IMR-90 (cell line): Measurements from ENCODE around the gene LHX8. TPM values are rescaled to one million over a fixed set of nuclear protein-coding genes. Genes with fewer than 3 reads are reported as not detected.

ENCODE experiments used
- ATAC-seq: fragments of 200-7000 bp; cut with Tn5 transposase; 2 replicates; pipeline ENCODE4 v1.9.1; 2020; ENCODE audit warnings: low read depth, mild to moderate bottlenecking, moderate library complexity
- BruUV-seq: library from RNA; stranded (reverse); fragments of 400-500 nt; replicated peaks from 2 replicates; lab custom pipeline; 2021; lab: Mats Ljungman, UMichigan
- CTCF ChIA-PET: fragments of 300-600 bp; formaldehyde crosslinking; extraction: SDS; loops from one replicate; lab custom pipeline; 2021; ENCODE audit warnings: antibody characterized with exemption; lab: Yijun Ruan, JAX
- POLR2A ChIA-PET: fragments of 300-600 bp; sonication (Branson Sonifier 250); formaldehyde crosslinking; loops from one replicate; lab custom pipeline; 2022; ENCODE audit warnings: antibody characterized with exemption; ENCODE audit not compliant: unreplicated experiment; lab: Charles Lee
- DNase-seq: peaks from one replicate; pipeline ENCODE4 v3.0.0; 2013
- H2AFZ ChIP-seq: replicated peaks from 2 replicates; pipeline ENCODE3; 2013; ENCODE audit warnings: low read length, mild to moderate bottlenecking; ENCODE audit not compliant: poor library complexity
- H2AK5ac ChIP-seq: 2 replicates; pipeline ENCODE4 v1.6.1; 2013; ENCODE audit warnings: low read depth, low read length, inconsistent platforms
- H2AK9ac ChIP-seq: replicated peaks from 2 replicates; pipeline ENCODE3; 2013; ENCODE audit warnings: mild to moderate bottlenecking, low read depth, low read length, moderate library complexity; ENCODE audit not compliant: poor library complexity
- H2BK120ac ChIP-seq: 2 replicates; pipeline ENCODE4 v1.6.1; 2013; ENCODE audit warnings: low read depth, low read length, inconsistent platforms
- H2BK15ac ChIP-seq: 3 replicates; pipeline ENCODE4 v1.6.1; 2013; ENCODE audit warnings: low read depth, low read length, inconsistent platforms
- H2BK20ac ChIP-seq: 2 replicates; pipeline ENCODE4 v1.6.1; 2013; ENCODE audit warnings: low read depth, mild to moderate bottlenecking, inconsistent platforms, low read length, moderate library complexity
- H2BK5ac ChIP-seq: 2 replicates; pipeline ENCODE4 v1.6.1; 2013; ENCODE audit warnings: mild to moderate bottlenecking, low read depth, low read length, inconsistent platforms; ENCODE audit not compliant: poor library complexity, severe bottlenecking
- H3K14ac ChIP-seq: replicated peaks from 2 replicates; pipeline ENCODE4 v1.6.1; 2013; ENCODE audit warnings: low read depth, low read length, inconsistent platforms
- H3K18ac ChIP-seq: 2 replicates; pipeline ENCODE4 v1.6.1; 2013; ENCODE audit warnings: low read depth, low read length, control low read depth
- H3K23ac ChIP-seq: 2 replicates; pipeline ENCODE4 v1.6.1; 2013; ENCODE audit warnings: low read depth, low read length, inconsistent platforms
- H3K27ac ChIP-seq: 2 replicates; pipeline ENCODE4 v1.5.1; 2013; ENCODE audit warnings: mild to moderate bottlenecking, control low read depth, low read length; ENCODE audit not compliant: insufficient read depth
- H3K27me3 ChIP-seq: 2 replicates; pipeline ENCODE4 v1.6.1; 2013; ENCODE audit warnings: low read length; ENCODE audit not compliant: control insufficient read depth, insufficient read depth
- H3K36me3 ChIP-seq: 2 replicates; pipeline ENCODE4 v1.6.1; 2013; ENCODE audit warnings: low read length, mixed read lengths; ENCODE audit not compliant: control insufficient read depth, insufficient read depth
- H3K4ac ChIP-seq: 2 replicates; pipeline ENCODE4 v1.6.1; 2013; ENCODE audit warnings: low read depth, low read length, inconsistent platforms
- H3K4me1 ChIP-seq: 2 replicates; pipeline ENCODE4 v1.6.1; 2013; ENCODE audit warnings: low read length, mixed read lengths; ENCODE audit not compliant: control insufficient read depth, insufficient read depth
- H3K4me2 ChIP-seq: 2 replicates; pipeline ENCODE4 v1.6.1; 2013; ENCODE audit warnings: low read depth, mild to moderate bottlenecking, control low read depth, low read length, moderate library complexity
- H3K4me3 ChIP-seq: 2 replicates; pipeline ENCODE4 v1.5.1; 2013; ENCODE audit warnings: low read depth, mild to moderate bottlenecking, control low read depth, low read length, moderate library complexity; ENCODE audit not compliant: insufficient read depth
- H3K56ac ChIP-seq: 2 replicates; pipeline ENCODE4 v1.6.1; 2013; ENCODE audit warnings: low read length, inconsistent platforms; ENCODE audit not compliant: insufficient read depth; ENCODE audit errors: extremely low read depth
- H3K79me1 ChIP-seq, 2 experiments: 2 replicates each; pipeline ENCODE4 v1.6.1; 2013; ENCODE audit warnings: low read length in 2 of 2, inconsistent platforms in 1 of 2, low read depth in 1 of 2
- H3K9ac ChIP-seq: 2 replicates; pipeline ENCODE4 v1.6.1; 2013; ENCODE audit warnings: low read depth, low read length, control low read depth
- H3K9me1 ChIP-seq: 2 replicates; pipeline ENCODE4 v1.6.1; 2013; ENCODE audit warnings: low read length, inconsistent platforms; ENCODE audit not compliant: insufficient read depth
- H3K9me3 ChIP-seq: 2 replicates; pipeline ENCODE4 v1.6.1; 2013; ENCODE audit warnings: low read length; ENCODE audit not compliant: control insufficient read depth, insufficient read depth
- H4K20me1 ChIP-seq: 2 replicates; pipeline ENCODE4 v1.6.1; 2013; ENCODE audit warnings: low read length, inconsistent platforms; ENCODE audit not compliant: insufficient read depth
- H4K5ac ChIP-seq: 2 replicates; pipeline ENCODE4 v1.6.1; 2013; ENCODE audit warnings: mild to moderate bottlenecking, low read depth, low read length, control low read depth
- H4K8ac ChIP-seq, 2 experiments: 2 replicates each; pipeline ENCODE4 v1.6.1; 2013; ENCODE audit warnings: low read depth in 2 of 2, low read length in 2 of 2, control low read depth in 1 of 2, inconsistent platforms in 1 of 2
- H4K91ac ChIP-seq: 2 replicates; pipeline ENCODE4 v1.6.1; 2013; ENCODE audit warnings: low read depth, low read length, inconsistent platforms; ENCODE audit not compliant: insufficient read depth
- CEBPB ChIP-seq: IDR thresholded peaks from 2 replicates; pipeline ENCODE4 v1.6.1; 2012; ENCODE audit warnings: low read depth, low read length, improper control_type of control experiment
- FOS ChIP-seq: fragments of 150-350 bp; IDR thresholded peaks from 2 replicates; pipeline ENCODE4 v1.6.1; 2016; ENCODE audit warnings: low read depth, low read length
- MAFK ChIP-seq: IDR thresholded peaks from 2 replicates; pipeline ENCODE4 v1.6.1; 2012; ENCODE audit warnings: low read depth, low read length, improper control_type of control experiment
- MAZ ChIP-seq: IDR thresholded peaks from 2 replicates; pipeline ENCODE4 v1.6.1; 2012; ENCODE audit warnings: low read depth, mild to moderate bottlenecking, low read length, improper control_type of control experiment, moderate library complexity, borderline replicate concordance
- MXI1 ChIP-seq: IDR thresholded peaks from 2 replicates; pipeline ENCODE4 v1.6.1; 2012; ENCODE audit warnings: low read depth, mild to moderate bottlenecking, low read length, moderate library complexity, borderline replicate concordance
- NFE2L2 ChIP-seq: fragments of 150-350 bp; IDR thresholded peaks from 2 replicates; pipeline ENCODE4 v1.6.1; 2016; ENCODE audit warnings: low read depth, mild to moderate bottlenecking, low read length
- RAD21 ChIP-seq: IDR thresholded peaks from 2 replicates; pipeline ENCODE4 v1.6.1; 2012; ENCODE audit warnings: low read length, improper control_type of control experiment
- RCOR1 ChIP-seq: IDR thresholded peaks from 2 replicates; pipeline ENCODE4 v1.6.1; 2012; ENCODE audit warnings: mild to moderate bottlenecking, low read length, improper control_type of control experiment; ENCODE audit not compliant: insufficient replicate concordance
- WGBS, 2 experiments: methylation state at CpG; one replicate each; pipeline versions ENCODE4 v1.1.5 to v1.1.7; 2013; ENCODE audit warnings: missing lambda C conversion rate in 2 of 2; ENCODE audit not compliant: insufficient read length in 1 of 2; ENCODE audit errors: extremely low coverage in 2 of 2; 5-methylcytosine and 5-hydroxymethylcytosine counted together
- dilution Hi-C: fragments of 300-500 bp; cut with HindIII; formaldehyde crosslinking; loops from one replicate; pipeline ENCODE4 v1.14.3; 2018; ENCODE audit warnings: low sequenced_read_pairs; ENCODE audit not compliant: unreplicated experiment
- in situ Hi-C: fragments of 300-500 bp; cut with MboI; formaldehyde crosslinking; loops from 3 replicates; pipeline ENCODE4 v1.14.3; 2019; ENCODE audit warnings: low sequenced_read_pairs, inconsistent platforms, mixed read lengths
- intact Hi-C: fragments of 100-400 bp; cut with micrococcal nuclease; formaldehyde crosslinking; loops from 2 replicates; pipeline ENCODE4 v1.10.0; 2022
- polyA plus RNA-seq, 3 experiments: library from polyadenylated mRNA; depleted of rRNA; stranded (reverse); fragments of >200 nt; gene quantifications; 2 replicates each; pipeline ENCODE4 v1.2.3, GENCODE V29; 2012; ENCODE audit warnings: low replicate concordance in 1 of 3
- total RNA-seq: library from RNA; depleted of rRNA; stranded (reverse); fragments of >200 nt; gene quantifications from 2 replicates; pipeline ENCODE4 v1.2.3, GENCODE V29; 2012
- TF ChIP-seq, protein P1 (sequence below): fragments of 150-350 bp; IDR thresholded peaks from 2 replicates; pipeline ENCODE4 v1.6.1; 2016; ENCODE audit warnings: low read depth, mild to moderate bottlenecking, low read length, moderate library complexity, borderline replicate concordance
- TF ChIP-seq, protein P2 (sequence below): conservative IDR thresholded peaks from 2 replicates; pipeline ENCODE4 v1.5.1; 2012; ENCODE audit warnings: mild to moderate bottlenecking, low read depth, low read length, improper control_type of control experiment

The LHX8 gene
- total and polyA plus RNA-seq, 2 of the 4 experiments (the other 2 are of a cell fraction), result not detected

GRCh38 chr1:75131565-75132241, 2.5 kb upstream of the LHX8 start:
- no peak overlapping the region for H3K23ac ChIP-seq
- peaks cover 4% of the 10 kb centered on the region for H3K9me3 ChIP-seq
- dilution Hi-C loops, result no loop called here
- WGBS, 2 experiments, result no CpG with 5 or more reads among the region's 27 CpGs
- H3K4me3 ChIP-seq, result no peak overlapping the region
- no peak overlapping the region for H2AK9ac ChIP-seq
- no peak overlapping the region for H2BK5ac ChIP-seq
- ChIA-PET CTCF (no interaction called here), POLR2A (no interaction called here)
- no peak overlapping the region for H4K91ac ChIP-seq
- H4K5ac ChIP-seq, result no peak overlapping the region
- H2BK120ac ChIP-seq, result no peak overlapping the region
- no peak overlapping the region for H2AK5ac ChIP-seq
- no TSS peak for BruUV-seq
- no peak overlapping the region for H2BK20ac ChIP-seq
- H3K27me3 ChIP-seq, result peaks cover 88% of the 10 kb centered on the region
- H3K18ac ChIP-seq, result no peak overlapping the region
- H3K79me1 ChIP-seq, result no peaks in the 10 kb centered on the region
- ATAC-seq (no peak), DNase-seq (no peak)
- no peak overlapping the region for H4K8ac ChIP-seq
- H3K9me1 ChIP-seq, result no peaks in the 10 kb centered on the region
- H2BK15ac ChIP-seq, result no peak overlapping the region
- H3K27ac ChIP-seq, result no peak overlapping the region
- H3K56ac ChIP-seq, result no peak overlapping the region
- H3K4me2 ChIP-seq, result no peak overlapping the region
- H3K14ac ChIP-seq, result no peak overlapping the region
- intact Hi-C loops, result no loop called here
- H3K4ac ChIP-seq, result no peak overlapping the region
- H2AFZ ChIP-seq, result no peak overlapping the region
- TF ChIP-seq RCOR1, result no peak
- no peak for TF ChIP-seq MAFK
- TF ChIP-seq RAD21, result no peak
- TF ChIP-seq CEBPB, result no peak
- TF ChIP-seq FOS, result no peak
- no peak for TF ChIP-seq MAZ
- TF ChIP-seq MXI1, result no peak
- TF ChIP-seq, protein P1, sequence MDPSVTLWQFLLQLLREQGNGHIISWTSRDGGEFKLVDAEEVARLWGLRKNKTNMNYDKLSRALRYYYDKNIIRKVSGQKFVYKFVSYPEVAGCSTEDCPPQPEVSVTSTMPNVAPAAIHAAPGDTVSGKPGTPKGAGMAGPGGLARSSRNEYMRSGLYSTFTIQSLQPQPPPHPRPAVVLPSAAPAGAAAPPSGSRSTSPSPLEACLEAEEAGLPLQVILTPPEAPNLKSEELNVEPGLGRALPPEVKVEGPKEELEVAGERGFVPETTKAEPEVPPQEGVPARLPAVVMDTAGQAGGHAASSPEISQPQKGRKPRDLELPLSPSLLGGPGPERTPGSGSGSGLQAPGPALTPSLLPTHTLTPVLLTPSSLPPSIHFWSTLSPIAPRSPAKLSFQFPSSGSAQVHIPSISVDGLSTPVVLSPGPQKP, result no peak
- TF ChIP-seq, protein P2, sequence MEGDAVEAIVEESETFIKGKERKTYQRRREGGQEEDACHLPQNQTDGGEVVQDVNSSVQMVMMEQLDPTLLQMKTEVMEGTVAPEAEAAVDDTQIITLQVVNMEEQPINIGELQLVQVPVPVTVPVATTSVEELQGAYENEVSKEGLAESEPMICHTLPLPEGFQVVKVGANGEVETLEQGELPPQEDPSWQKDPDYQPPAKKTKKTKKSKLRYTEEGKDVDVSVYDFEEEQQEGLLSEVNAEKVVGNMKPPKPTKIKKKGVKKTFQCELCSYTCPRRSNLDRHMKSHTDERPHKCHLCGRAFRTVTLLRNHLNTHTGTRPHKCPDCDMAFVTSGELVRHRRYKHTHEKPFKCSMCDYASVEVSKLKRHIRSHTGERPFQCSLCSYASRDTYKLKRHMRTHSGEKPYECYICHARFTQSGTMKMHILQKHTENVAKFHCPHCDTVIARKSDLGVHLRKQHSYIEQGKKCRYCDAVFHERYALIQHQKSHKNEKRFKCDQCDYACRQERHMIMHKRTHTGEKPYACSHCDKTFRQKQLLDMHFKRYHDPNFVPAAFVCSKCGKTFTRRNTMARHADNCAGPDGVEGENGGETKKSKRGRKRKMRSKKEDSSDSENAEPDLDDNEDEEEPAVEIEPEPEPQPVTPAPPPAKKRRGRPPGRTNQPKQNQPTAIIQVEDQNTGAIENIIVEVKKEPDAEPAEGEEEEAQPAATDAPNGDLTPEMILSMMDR, result no peak
- no peak for TF ChIP-seq NFE2L2
- no peaks in the 10 kb centered on the region for H4K20me1 ChIP-seq
- in situ Hi-C loops, result no loop called here
- H3K36me3 ChIP-seq, result no peaks in the 10 kb centered on the region
- no peaks in the 10 kb centered on the region for H3K4me1 ChIP-seq
- no peak overlapping the region for H3K9ac ChIP-seq
